Prostate gland (tissue), 2 donors: ENCODE results near the gene SUPT6H. TPM values are rescaled to one million over a fixed set of nuclear protein-coding genes. Genes with fewer than 3 reads are reported as not detected.

Source experiments
- DNase-seq: peaks from one replicate; pipeline ENCODE4 v3.0.0-alpha.2; 2019; ENCODE audit warnings: low spot score
- H3K27ac ChIP-seq, 2 donors: fragments of 200-600 bp; sonication (generic); 2 replicates each; pipeline ENCODE4 v1.5.1; 2017 to 2019
- H3K27me3 ChIP-seq: fragments of 200-600 bp; sonication (generic); replicated peaks from 2 replicates; pipeline ENCODE4 v1.5.1; 2019; ENCODE audit not compliant: insufficient read depth
- H3K36me3 ChIP-seq, 2 donors: fragments of 200-600 bp; sonication (generic); 1 replicate in 1 of 2; 2 replicates in 1 of 2; pipeline versions ENCODE4 v1.5.1 to v1.8.1; 2017 to 2019
- H3K4me1 ChIP-seq: fragments of 200-600 bp; sonication (generic); replicated peaks from 2 replicates; pipeline ENCODE4 v1.5.1; 2019
- H3K4me3 ChIP-seq, 2 donors: fragments of 200-600 bp; sonication (generic); 2 replicates each; pipeline ENCODE4 v1.5.1; 2017 to 2019
- H3K9me3 ChIP-seq: fragments of 200-600 bp; sonication (generic); 2 replicates; pipeline ENCODE4 v1.5.1; 2017
- POLR2A ChIP-seq: fragments of 450-650 bp; IDR thresholded peaks from one replicate; pipeline ENCODE4 v1.6.1; 2016; ENCODE audit warnings: antibody characterized with exemption, mild to moderate bottlenecking
- POLR2AphosphoS5 ChIP-seq: sonication (generic); formaldehyde crosslinking; IDR thresholded peaks from one replicate; pipeline ENCODE4 v1.6.1; 2017; ENCODE audit warnings: antibody characterized with exemption
- WGBS: methylation state at CpG from one replicate; pipeline ENCODE4 v1.1.5; 2018; 5-methylcytosine and 5-hydroxymethylcytosine counted together
- intact Hi-C: fragments of 100-400 bp; cut with DNase I; formaldehyde crosslinking; loops from one replicate; pipeline ENCODE4 v1.14.2; 2022
- total RNA-seq, 2 donors: library from RNA; depleted of rRNA; stranded (reverse); fragments of >200 nt; gene quantifications; one replicate each; pipeline ENCODE4 v1.1.0, GENCODE V29; 2016
- TF ChIP-seq, protein P1 (sequence below), 4 experiments: fragments of 200-600 bp in 2 of 4; fragments of 450-650 bp in 2 of 4; sonication (generic) in 2 of 4; IDR thresholded peaks; 1 replicate in 3 of 4; 2 replicates in 1 of 4; pipeline ENCODE4 v1.5.1; 2016 to 2019; ENCODE audit warnings: antibody characterized with exemption in 4 of 4, mild to moderate bottlenecking in 2 of 4, moderate library complexity in 2 of 4

SUPT6H gene
- total RNA-seq, 2 donors from 2014 or later, result 52.7 to 138 TPM

GRCh38 chr17:28746611-28747050 lies 84.6 kb downstream of the SUPT6H start:
- DNase-seq, result no peak
- TF ChIP-seq POLR2AphosphoS5, result no peak
- Histone ChIP-seq H3K9me3 (no peaks in the 10 kb centered on the region), H3K36me3 (peaks cover 5% of the 10 kb centered on the region in 2 donors), H3K4me1 (peaks cover 31% of the 10 kb centered on the region), H3K27me3 (no peaks in the 10 kb centered on the region), H3K27ac (peak overlapping the region; percentile 99), H3K4me3 (peak overlapping the region in 1 of 2 donors; percentile 99)
- WGBS, result 24% methylated on average over 5 of the region's 5 CpGs
- intact Hi-C loops, result loop anchor here (10.0 kb wide), 1 partner anchor 62 kb away; no protein-coding TSS in a partner anchor

GRCh38 chr17:28747051-28747691 lies 85.2 kb downstream of the SUPT6H start:
- peak; percentile 83 for TF ChIP-seq POLR2AphosphoS5
- TF ChIP-seq, protein P1, sequence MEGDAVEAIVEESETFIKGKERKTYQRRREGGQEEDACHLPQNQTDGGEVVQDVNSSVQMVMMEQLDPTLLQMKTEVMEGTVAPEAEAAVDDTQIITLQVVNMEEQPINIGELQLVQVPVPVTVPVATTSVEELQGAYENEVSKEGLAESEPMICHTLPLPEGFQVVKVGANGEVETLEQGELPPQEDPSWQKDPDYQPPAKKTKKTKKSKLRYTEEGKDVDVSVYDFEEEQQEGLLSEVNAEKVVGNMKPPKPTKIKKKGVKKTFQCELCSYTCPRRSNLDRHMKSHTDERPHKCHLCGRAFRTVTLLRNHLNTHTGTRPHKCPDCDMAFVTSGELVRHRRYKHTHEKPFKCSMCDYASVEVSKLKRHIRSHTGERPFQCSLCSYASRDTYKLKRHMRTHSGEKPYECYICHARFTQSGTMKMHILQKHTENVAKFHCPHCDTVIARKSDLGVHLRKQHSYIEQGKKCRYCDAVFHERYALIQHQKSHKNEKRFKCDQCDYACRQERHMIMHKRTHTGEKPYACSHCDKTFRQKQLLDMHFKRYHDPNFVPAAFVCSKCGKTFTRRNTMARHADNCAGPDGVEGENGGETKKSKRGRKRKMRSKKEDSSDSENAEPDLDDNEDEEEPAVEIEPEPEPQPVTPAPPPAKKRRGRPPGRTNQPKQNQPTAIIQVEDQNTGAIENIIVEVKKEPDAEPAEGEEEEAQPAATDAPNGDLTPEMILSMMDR (IDR thresholded peaks at IDR 0.05), result peak in 2 of 4 experiments; percentile 19 to 28
- no peak for TF ChIP-seq POLR2A
- peaks cover 31% of the 10 kb centered on the region for H3K4me1 ChIP-seq
- H3K4me3 ChIP-seq, result peak overlapping the region in 1 of 2 donors; percentile 99
- peak overlapping the region; percentile 99 for H3K27ac ChIP-seq
- WGBS, result 38% methylated on average over 7 of the region's 7 CpGs
- peaks cover 5% of the 10 kb centered on the region in 2 donors for H3K36me3 ChIP-seq
- H3K27me3 ChIP-seq, result no peaks in the 10 kb centered on the region
- H3K9me3 ChIP-seq, result no peaks in the 10 kb centered on the region
- intact Hi-C loops, result loop anchor here (10.0 kb wide), 1 partner anchor 62 kb away; no protein-coding TSS in a partner anchor
- DNase-seq, result peak; percentile 89

DNA sequence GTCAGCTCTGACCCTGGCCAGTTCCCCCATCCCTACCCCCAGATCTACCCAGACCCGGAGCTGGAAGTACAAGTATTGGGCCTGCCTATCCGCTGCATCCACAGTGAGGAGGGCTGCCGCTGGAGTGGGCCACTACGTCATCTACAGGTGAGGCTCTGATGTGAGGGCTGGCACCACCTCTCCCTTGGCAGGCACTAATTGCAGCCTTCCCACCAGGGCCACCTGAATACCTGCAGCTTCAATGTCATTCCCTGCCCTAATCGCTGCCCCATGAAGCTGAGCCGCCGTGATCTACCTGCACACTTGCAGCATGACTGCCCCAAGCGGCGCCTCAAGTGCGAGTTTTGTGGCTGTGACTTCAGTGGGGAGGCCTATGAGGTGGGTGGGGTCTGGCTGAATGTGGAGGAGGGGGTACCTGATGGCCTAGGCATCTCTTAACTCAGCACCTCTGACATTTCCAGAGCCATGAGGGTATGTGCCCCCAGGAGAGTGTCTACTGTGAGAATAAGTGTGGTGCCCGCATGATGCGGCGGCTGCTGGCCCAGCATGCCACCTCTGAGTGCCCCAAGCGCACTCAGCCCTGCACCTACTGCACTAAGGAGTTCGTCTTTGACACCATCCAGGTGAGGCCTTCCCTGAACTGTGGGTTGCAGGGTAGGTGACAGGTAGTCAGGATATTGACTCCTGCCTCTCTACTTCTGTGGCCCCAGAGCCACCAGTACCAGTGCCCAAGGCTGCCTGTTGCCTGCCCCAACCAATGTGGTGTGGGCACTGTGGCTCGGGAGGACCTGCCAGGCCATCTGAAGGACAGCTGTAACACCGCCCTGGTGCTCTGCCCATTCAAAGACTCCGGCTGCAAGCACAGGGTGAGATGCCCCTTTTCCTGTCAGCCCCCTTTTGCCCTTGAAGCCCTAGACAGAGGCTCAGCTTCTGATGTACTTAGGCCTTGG lies 86.1 kb downstream of the SUPT6H start:
- H3K36me3 ChIP-seq, result peaks cover 5% of the 10 kb centered on the region in 2 donors
- no peak overlapping the region for H3K4me3 ChIP-seq
- intact Hi-C loops, result loop anchor here (10.0 kb wide), 1 partner anchor 63 kb away; no protein-coding TSS in a partner anchor
- H3K27ac ChIP-seq, result peak overlapping the region; percentile 99
- no peak for DNase-seq
- no peaks in the 10 kb centered on the region for H3K9me3 ChIP-seq
- TF ChIP-seq, protein P1 (IDR thresholded peaks at IDR 0.05), result no peak
- no peak for TF ChIP-seq POLR2A
- no peak for TF ChIP-seq POLR2AphosphoS5
- H3K27me3 ChIP-seq, result no peaks in the 10 kb centered on the region
- peaks cover 30% of the 10 kb centered on the region for H3K4me1 ChIP-seq
- 63% methylated on average over 15 of the region's 18 CpGs for WGBS

- Histone ChIP-seq H3K4me1 (peaks cover 26% of the 10 kb centered on the region), H3K4me3 (no peak overlapping the region), H3K27me3 (no peaks in the 10 kb centered on the region), H3K27ac (peak overlapping the region; percentile 68 to 99), H3K9me3 (no peaks in the 10 kb centered on the region), H3K36me3 (peaks cover 5% of the 10 kb centered on the region in 2 donors)
- TF ChIP-seq, protein P1 (IDR thresholded peaks at IDR 0.05), result no peak
- TF ChIP-seq POLR2AphosphoS5 (no peak), POLR2A (no peak)
- intact Hi-C loops, result loop anchor here (10.0 kb wide), 1 partner anchor 64 kb away; no protein-coding TSS in a partner anchor
- WGBS, result 48% methylated on average over 18 of the region's 18 CpGs
- DNase-seq, result no peak
Measured at GRCh38 chr17:28748852-28749515, 87.0 kb downstream of the SUPT6H start.
